PFSK-1 (cell line): Measurements from ENCODE around the gene MAST2.

ENCODE experiments used
- FOXP2 ChIP-seq: optimal IDR thresholded peaks from 2 replicates; pipeline ENCODE3; 2011; ENCODE audit warnings: borderline replicate concordance, control low read depth, inconsistent platforms; ENCODE audit not compliant: insufficient read depth; ENCODE audit errors: extremely low read length, extremely low read depth
- POLR2AphosphoS5 ChIP-seq: IDR thresholded peaks from 2 replicates; pipeline ENCODE4 v1.6.1; 2012; ENCODE audit warnings: low read depth, mild to moderate bottlenecking, control low read depth, low read length, moderate library complexity
- REST ChIP-seq, 2 experiments: IDR thresholded peaks; 2 replicates each; pipeline versions ENCODE4 v1.6.1 to v1.8.0; 2011 to 2012; ENCODE audit warnings: low read depth in 2 of 2, low read length in 2 of 2, control low read depth in 1 of 2, inconsistent platforms in 1 of 2, mild to moderate bottlenecking in 1 of 2, moderate library complexity in 1 of 2; ENCODE audit not compliant: insufficient read depth in 1 of 2
- SIN3A ChIP-seq: IDR thresholded peaks from 2 replicates; pipeline ENCODE4 v1.6.1; 2012; ENCODE audit warnings: mild to moderate bottlenecking, low read length, moderate library complexity, borderline replicate concordance; ENCODE audit not compliant: insufficient read depth
- TAF1 ChIP-seq: IDR thresholded peaks from 2 replicates; pipeline ENCODE4 v1.6.1; 2012; ENCODE audit warnings: low read length, control low read depth, borderline replicate concordance; ENCODE audit not compliant: insufficient read depth

DNA sequence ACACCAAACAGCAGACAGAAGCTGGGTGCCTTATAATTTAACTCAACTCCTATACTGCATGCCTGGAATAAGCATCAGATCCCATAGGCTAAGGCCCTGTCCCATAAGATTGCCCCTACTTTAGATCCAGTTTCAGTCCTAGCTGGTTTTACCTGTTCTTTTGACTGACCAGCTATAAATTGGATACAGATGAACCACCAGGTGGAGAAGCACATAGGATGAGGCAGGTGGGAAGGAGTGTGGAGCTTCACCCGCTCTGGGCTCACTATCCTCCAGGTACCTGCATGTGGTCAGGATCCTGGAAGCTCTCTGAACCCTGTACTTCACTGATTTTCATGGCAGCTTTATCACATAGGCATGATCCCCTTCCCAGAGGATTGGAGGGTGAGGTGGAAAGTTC is 51.3 kb downstream of the MAST2 start:
- TF ChIP-seq POLR2AphosphoS5 (no peak), REST (IDR thresholded peaks at IDR 0.05; ENCODE audit: insufficient read depth in 1 of 2, low read depth in 2 of 2, low read length in 2 of 2) (no peak), TAF1 (no peak), SIN3A (no peak), FOXP2 (no peak)
